ENCODE results near the gene SND1.

DNA sequence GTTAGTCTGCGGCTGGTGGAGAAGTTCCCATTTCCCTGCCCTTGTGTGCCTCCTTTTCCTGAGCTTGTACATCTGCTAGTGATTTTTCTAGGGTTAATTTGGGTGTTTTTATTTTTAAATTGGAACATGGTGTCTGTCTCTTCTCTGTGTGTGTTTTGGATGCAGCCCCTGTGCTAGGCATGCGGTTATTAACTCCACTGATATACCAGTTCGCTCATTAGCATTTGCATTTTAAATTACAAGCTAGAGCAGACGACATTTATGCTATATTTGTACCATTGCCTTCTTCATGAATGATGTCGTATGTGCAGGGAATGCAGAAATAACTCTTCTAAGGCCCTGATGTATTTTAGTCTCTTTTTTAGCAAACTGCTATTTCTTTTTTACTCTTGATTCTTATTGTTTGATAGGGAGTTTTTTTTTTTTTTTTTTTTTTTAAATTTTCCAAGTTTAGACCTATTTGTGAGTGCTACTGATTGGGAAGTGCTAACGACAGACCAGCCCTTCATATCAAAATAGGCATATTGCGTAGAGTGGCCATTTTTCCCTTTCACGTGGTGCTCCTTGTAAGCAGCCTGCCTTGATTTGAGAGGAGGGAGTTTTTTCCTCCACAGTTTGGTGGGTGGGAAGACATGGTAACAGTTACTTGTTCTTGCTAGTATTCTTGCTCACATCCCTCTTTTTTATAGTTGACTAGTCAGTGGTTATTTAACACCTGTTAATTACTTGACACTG, 289.6 kb downstream of the SND1 start:
- TF ChIP-seq CTCF (IDR thresholded peaks at IDR 0.05) = no peak
- no peak for TF ChIP-seq POLR2A (IDR thresholded peaks at IDR 0.05)
